Testis (tissue), 2 donors: ENCODE measurements around the gene CEP152.

Source experiments
- CTCF ChIP-seq, 3 experiments: fragments of 450-650 bp in 2 of 3; fragments of 200-600 bp in 1 of 3; sonication (generic) in 1 of 3; IDR thresholded peaks; one replicate each; pipeline ENCODE4 v1.5.1; 2016 to 2019; ENCODE audit warnings: antibody characterized with exemption in 3 of 3, mild to moderate bottlenecking in 2 of 3, moderate library complexity in 1 of 3
- POLR2A ChIP-seq: fragments of 450-650 bp; IDR thresholded peaks from one replicate; pipeline ENCODE4 v1.6.1; 2017; ENCODE audit warnings: antibody characterized with exemption, mild to moderate bottlenecking, moderate library complexity

- no peak for TF ChIP-seq POLR2A
- no peak for TF ChIP-seq CTCF (IDR thresholded peaks at IDR 0.05)
Measured at GRCh38 chr15:48774484-48774883, 36.4 kb downstream of the CEP152 start.
